Endodermal cell (in vitro differentiated cells): ENCODE results near the gene DENND1A. TPM values are rescaled to one million over a fixed set of nuclear protein-coding genes. Genes with fewer than 3 reads are reported as not detected.

ENCODE experiments used
- DNase-seq: peaks from one replicate; pipeline ENCODE4 v3.0.0-alpha.2; 2017
- H3K27ac ChIP-seq: 2 replicates; pipeline ENCODE4 v1.5.1; 2013; ENCODE audit warnings: mild to moderate bottlenecking, low read depth, low read length, moderate library complexity
- H3K27me3 ChIP-seq: 2 replicates; pipeline ENCODE4 v1.6.1; 2013; ENCODE audit warnings: mild to moderate bottlenecking, low read length, moderate library complexity; ENCODE audit not compliant: insufficient read depth, control insufficient read depth, poor library complexity, severe bottlenecking
- H3K36me3 ChIP-seq: 2 replicates; pipeline ENCODE4 v1.7.0; 2013; ENCODE audit warnings: mild to moderate bottlenecking, low read length, moderate library complexity; ENCODE audit not compliant: control insufficient read depth, insufficient read depth
- H3K4me1 ChIP-seq: one replicate; pipeline ENCODE4 v1.7.0; 2013; ENCODE audit warnings: low read length; ENCODE audit not compliant: control insufficient read depth, insufficient read depth
- H3K4me3 ChIP-seq: 2 replicates; pipeline ENCODE4 v1.5.1; 2013; ENCODE audit warnings: mild to moderate bottlenecking, low read length, moderate library complexity
- H3K9ac ChIP-seq: 2 replicates; pipeline ENCODE4 v1.6.1; 2013; ENCODE audit warnings: mild to moderate bottlenecking, low read length, moderate library complexity; ENCODE audit not compliant: poor library complexity, severe bottlenecking; ENCODE audit errors: extremely low read depth
- H3K9me3 ChIP-seq: 2 replicates; pipeline ENCODE4 v1.6.1; 2013; ENCODE audit warnings: mild to moderate bottlenecking, low read length, moderate library complexity; ENCODE audit not compliant: control insufficient read depth
- H3K27ac Mint-ChIP-seq: 2 replicates; pipeline ENCODE4 v1.8.0; 2020; ENCODE audit warnings: mixed read lengths
- H3K27me3 Mint-ChIP-seq: 2 replicates; pipeline ENCODE4 v1.8.0; 2021; ENCODE audit warnings: mild to moderate bottlenecking, mixed read lengths; ENCODE audit not compliant: insufficient read depth
- H3K36me3 Mint-ChIP-seq: 2 replicates; pipeline ENCODE4 v1.8.0; 2020; ENCODE audit warnings: low read depth, mixed read lengths
- H3K4me1 Mint-ChIP-seq: 2 replicates; pipeline ENCODE4 v1.8.0; 2020; ENCODE audit warnings: mixed read lengths
- H3K4me3 Mint-ChIP-seq: 2 replicates; pipeline ENCODE4 v1.8.0; 2020; ENCODE audit warnings: mild to moderate bottlenecking, moderate library complexity, mixed read lengths
- H3K9me3 Mint-ChIP-seq: 2 replicates; pipeline ENCODE4 v1.8.0; 2020; ENCODE audit warnings: mild to moderate bottlenecking, mixed read lengths
- CTCF ChIP-seq: fragments of 200-600 bp; sonication (generic); conservative IDR thresholded peaks from 2 replicates; pipeline ENCODE4 v1.5.0; 2021; ENCODE audit warnings: antibody characterized with exemption, mild to moderate bottlenecking
- WGBS, 2 experiments: methylation state at CpG; one replicate each; pipeline versions ENCODE4 v1.1.5 to v1.1.7; 2013; ENCODE audit warnings: missing lambda C conversion rate in 2 of 2, mixed read lengths in 1 of 2; ENCODE audit not compliant: insufficient coverage in 1 of 2, insufficient read length in 1 of 2; 5-methylcytosine and 5-hydroxymethylcytosine counted together
- total RNA-seq, 2 donors: library from RNA; stranded (reverse); fragmentation: NEBNext Ultra II Directional in 1 of 2; extraction: Animal tissue kit (Norgen Biotek cat#: 25700) in 1 of 2; gene quantifications; 2 replicates in 1 of 2; 3 replicates in 1 of 2; pipeline ENCODE4 v1.2.1, GENCODE V29; 2021

Gene DENND1A
- total RNA-seq, 2 donors from 2014 or later = 29.5 to 38.4 TPM

DNA sequence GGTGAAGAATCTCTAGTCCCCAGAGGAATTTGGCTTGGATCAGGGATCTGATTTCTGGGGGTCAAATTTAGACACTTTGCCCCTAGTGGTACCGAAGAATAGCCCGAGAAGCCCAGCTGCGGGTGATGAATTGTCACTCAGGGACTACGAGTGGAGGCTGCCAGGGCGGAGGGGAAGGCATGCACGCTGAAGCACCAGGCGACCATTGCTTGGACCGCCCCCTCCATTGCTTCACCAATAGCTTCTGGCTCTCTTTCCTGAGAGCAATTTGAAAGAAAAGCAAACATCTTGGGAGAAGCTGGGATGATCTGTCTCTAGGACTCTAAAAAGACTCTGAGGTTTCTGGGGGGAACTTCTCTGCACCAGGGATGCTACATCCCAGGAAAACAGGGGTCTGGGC is 436.3 kb downstream of the DENND1A start:
- no peak overlapping the region for H3K27ac Mint-ChIP-seq
- peak; percentile 24 for TF ChIP-seq CTCF
- H3K4me1 Mint-ChIP-seq = peaks cover 30% of the 10 kb centered on the region
- no peaks in the 10 kb centered on the region for H3K9me3 Mint-ChIP-seq
- DNase-seq = peak; percentile 43
- no peaks in the 10 kb centered on the region for H3K27me3 ChIP-seq
- peaks cover 3% of the 10 kb centered on the region for H3K4me1 ChIP-seq
- H3K36me3 Mint-ChIP-seq = no peaks in the 10 kb centered on the region
- no peak overlapping the region for H3K4me3 ChIP-seq
- no peak overlapping the region for H3K27ac ChIP-seq
- no peaks in the 10 kb centered on the region for H3K36me3 ChIP-seq
- H3K27me3 Mint-ChIP-seq = no peaks in the 10 kb centered on the region
- no peak overlapping the region for H3K9ac ChIP-seq
- no peaks in the 10 kb centered on the region for H3K9me3 ChIP-seq
- no peak overlapping the region for H3K4me3 Mint-ChIP-seq
- 58 to 80% methylated on average over 4 to 8 of the region's 8 CpGs for WGBS, 2 experiments

GRCh38 chr9:123490688-123491087 is 439.2 kb downstream of the DENND1A start:
- no peak overlapping the region for H3K9ac ChIP-seq
- Mint-ChIP-seq H3K9me3 (no peaks in the 10 kb centered on the region), H3K4me3 (no peak overlapping the region), H3K27me3 (no peaks in the 10 kb centered on the region), H3K36me3 (no peaks in the 10 kb centered on the region), H3K27ac (no peak overlapping the region), H3K4me1 (peaks cover 41% of the 10 kb centered on the region)
- H3K4me3 ChIP-seq = no peak overlapping the region
- WGBS, 2 experiments = 96 to 100% methylated on average over 2 to 6 of the region's 6 CpGs
- peaks cover 10% of the 10 kb centered on the region for H3K4me1 ChIP-seq
- TF ChIP-seq CTCF = no peak
- no peak for DNase-seq
- no peaks in the 10 kb centered on the region for H3K27me3 ChIP-seq
- H3K27ac ChIP-seq = no peak overlapping the region
- no peaks in the 10 kb centered on the region for H3K9me3 ChIP-seq
- no peaks in the 10 kb centered on the region for H3K36me3 ChIP-seq

GRCh38 chr9:123488722-123489321 is 441.1 kb downstream of the DENND1A start:
- no peaks in the 10 kb centered on the region for H3K9me3 Mint-ChIP-seq
- no peaks in the 10 kb centered on the region for H3K27me3 Mint-ChIP-seq
- no peak for TF ChIP-seq CTCF
- H3K27ac Mint-ChIP-seq = no peak overlapping the region
- H3K9ac ChIP-seq = no peak overlapping the region
- H3K4me3 ChIP-seq = no peak overlapping the region
- H3K4me1 ChIP-seq = peaks cover 24% of the 10 kb centered on the region
- H3K36me3 Mint-ChIP-seq = no peaks in the 10 kb centered on the region
- WGBS, 2 experiments = 62 to 69% methylated on average over 7 to 16 of the region's 16 CpGs
- H3K9me3 ChIP-seq = no peaks in the 10 kb centered on the region
- no peaks in the 10 kb centered on the region for H3K36me3 ChIP-seq
- H3K4me3 Mint-ChIP-seq = no peak overlapping the region
- H3K27me3 ChIP-seq = no peaks in the 10 kb centered on the region
- H3K4me1 Mint-ChIP-seq = peaks cover 59% of the 10 kb centered on the region
- DNase-seq = no peak
- no peak overlapping the region for H3K27ac ChIP-seq
